ENCODE data around the gene ZSCAN26. TPM values are rescaled to one million over a fixed set of nuclear protein-coding genes. Genes with fewer than 3 reads are reported as not detected.

ZSCAN26 gene
- total RNA-seq, 1 donor from 2014 or later = 13.3 TPM

DNA sequence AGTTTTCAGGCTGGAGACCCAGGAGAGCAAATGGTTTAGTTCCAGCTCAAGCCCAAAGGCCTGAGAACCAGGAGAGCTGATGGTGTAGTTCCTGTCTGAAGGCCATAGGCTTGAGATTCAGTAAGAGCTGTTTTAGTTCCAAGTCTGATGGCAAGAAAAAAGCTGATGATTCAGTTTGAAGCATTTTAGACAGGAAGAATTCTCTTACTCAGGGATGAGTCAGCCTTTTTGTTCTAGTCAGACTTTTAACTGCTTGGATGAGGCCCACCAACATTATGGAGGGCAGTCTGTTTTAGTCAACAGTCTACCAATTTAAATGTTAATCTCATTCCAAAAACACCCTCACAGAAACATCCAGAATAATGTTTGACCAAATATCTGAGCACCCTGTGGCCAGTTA lies 2.5 kb downstream of the ZSCAN26 start:
- no peak overlapping the region for H3K27ac ChIP-seq (replicated peaks)
- H3K4me1 ChIP-seq = peaks cover 31% of the 10 kb centered on the region
- no peak overlapping the region for H3K4me3 ChIP-seq
- H3K9me3 ChIP-seq (replicated peaks) = no peaks in the 10 kb centered on the region
- no peak for DNase-seq
- intact Hi-C loops (cut with micrococcal nuclease) = no loop called here
- peaks cover 32% of the 10 kb centered on the region for H3K36me3 ChIP-seq
- no peaks in the 10 kb centered on the region for H3K27me3 ChIP-seq (ENCODE audit: low read depth)
- TF ChIP-seq, protein P1, sequence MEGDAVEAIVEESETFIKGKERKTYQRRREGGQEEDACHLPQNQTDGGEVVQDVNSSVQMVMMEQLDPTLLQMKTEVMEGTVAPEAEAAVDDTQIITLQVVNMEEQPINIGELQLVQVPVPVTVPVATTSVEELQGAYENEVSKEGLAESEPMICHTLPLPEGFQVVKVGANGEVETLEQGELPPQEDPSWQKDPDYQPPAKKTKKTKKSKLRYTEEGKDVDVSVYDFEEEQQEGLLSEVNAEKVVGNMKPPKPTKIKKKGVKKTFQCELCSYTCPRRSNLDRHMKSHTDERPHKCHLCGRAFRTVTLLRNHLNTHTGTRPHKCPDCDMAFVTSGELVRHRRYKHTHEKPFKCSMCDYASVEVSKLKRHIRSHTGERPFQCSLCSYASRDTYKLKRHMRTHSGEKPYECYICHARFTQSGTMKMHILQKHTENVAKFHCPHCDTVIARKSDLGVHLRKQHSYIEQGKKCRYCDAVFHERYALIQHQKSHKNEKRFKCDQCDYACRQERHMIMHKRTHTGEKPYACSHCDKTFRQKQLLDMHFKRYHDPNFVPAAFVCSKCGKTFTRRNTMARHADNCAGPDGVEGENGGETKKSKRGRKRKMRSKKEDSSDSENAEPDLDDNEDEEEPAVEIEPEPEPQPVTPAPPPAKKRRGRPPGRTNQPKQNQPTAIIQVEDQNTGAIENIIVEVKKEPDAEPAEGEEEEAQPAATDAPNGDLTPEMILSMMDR (IDR thresholded peaks at IDR 0.05; ENCODE audit: borderline replicate concordance) = no peak

DNA sequence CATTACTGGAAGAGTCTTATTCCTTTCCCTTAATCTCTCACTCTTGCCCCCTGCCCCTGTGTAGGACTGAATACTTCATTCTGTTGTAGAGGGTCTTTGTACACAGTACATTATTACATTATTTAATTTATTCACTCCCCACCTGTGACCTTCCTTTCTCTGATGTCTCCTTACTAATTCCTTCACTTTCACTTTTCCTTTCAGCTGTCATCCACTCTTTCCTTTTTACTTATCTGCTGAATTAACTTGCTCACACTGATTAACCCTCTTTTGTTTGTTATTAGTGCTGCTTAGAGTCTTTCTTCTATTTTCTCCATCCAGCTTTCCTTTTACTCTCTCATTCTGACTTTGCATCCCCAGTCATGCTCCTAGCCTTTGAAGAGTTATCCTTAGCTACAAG lies 7.9 kb downstream of the ZSCAN26 start:
- TF ChIP-seq, protein P1 (IDR thresholded peaks at IDR 0.05; ENCODE audit: borderline replicate concordance) = no peak
- Histone ChIP-seq H3K27me3 (ENCODE audit: low read depth) (no peaks in the 10 kb centered on the region), H3K4me1 (no peaks in the 10 kb centered on the region), H3K4me3 (no peak overlapping the region), H3K27ac (replicated peaks) (no peak overlapping the region), H3K36me3 (peaks cover 64% of the 10 kb centered on the region), H3K9me3 (replicated peaks) (no peaks in the 10 kb centered on the region)
- no peak for DNase-seq
- intact Hi-C loops (cut with micrococcal nuclease) = no loop called here

DNA sequence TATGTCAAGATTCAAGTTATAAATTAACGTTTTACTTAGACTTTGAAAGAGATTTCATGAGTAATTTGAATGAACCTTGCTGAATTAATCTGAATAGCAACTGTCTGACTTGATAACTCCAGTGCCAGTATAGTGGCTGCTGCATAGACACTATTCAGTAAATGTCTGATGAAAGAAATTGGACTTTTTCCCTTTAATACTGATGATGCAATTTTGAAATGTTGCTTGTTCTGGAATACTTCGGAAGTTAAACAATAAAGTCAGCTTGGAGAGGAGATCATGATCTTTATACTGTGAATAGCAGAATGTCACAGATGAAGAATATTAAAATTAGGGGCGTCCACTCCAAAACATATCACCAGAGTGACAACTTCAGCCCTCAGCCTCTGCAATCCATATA lies 10.8 kb downstream of the ZSCAN26 start:
- H3K4me1 ChIP-seq = peaks cover 21% of the 10 kb centered on the region
- intact Hi-C loops (cut with micrococcal nuclease) = no loop called here
- peaks cover 2% of the 10 kb centered on the region for H3K9me3 ChIP-seq (replicated peaks)
- TF ChIP-seq, protein P1 (IDR thresholded peaks at IDR 0.05; ENCODE audit: borderline replicate concordance) = no peak
- H3K36me3 ChIP-seq = peaks cover 49% of the 10 kb centered on the region
- no peak overlapping the region for H3K27ac ChIP-seq (replicated peaks)
- no peaks in the 10 kb centered on the region for H3K27me3 ChIP-seq (ENCODE audit: low read depth)
- DNase-seq = no peak
- no peak overlapping the region for H3K4me3 ChIP-seq

DNA sequence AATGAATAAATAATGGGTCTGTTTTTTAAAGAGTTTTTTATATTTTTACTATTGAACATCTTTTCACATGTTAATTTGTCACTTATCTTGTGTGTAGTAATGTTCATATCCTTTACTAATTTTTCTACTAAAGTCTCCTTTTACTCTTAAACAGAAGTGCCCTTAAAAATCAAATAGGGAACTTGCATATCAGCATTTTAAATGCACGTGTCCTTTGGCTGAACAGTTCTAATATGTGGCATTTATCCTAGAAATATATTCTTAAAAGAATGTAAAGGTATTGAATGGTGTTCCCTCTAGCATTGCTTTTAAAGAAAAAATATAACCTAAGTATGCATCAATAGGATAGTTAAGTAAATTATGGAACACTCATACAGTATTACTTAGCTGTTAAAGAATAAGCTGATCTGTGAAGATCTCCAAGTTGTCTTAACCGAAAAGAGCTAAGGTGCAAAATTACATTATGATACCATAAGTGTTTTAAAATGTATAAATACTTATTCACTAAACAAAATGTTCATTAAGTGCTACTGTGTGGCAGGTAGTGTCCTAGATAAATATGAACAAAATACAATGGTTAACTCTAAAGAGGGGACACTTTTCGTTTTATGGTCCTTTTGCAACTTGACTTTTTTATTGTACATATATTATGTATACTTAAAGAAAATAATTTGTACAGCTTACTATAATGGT lies 13.8 kb downstream of the ZSCAN26 start:
- TF ChIP-seq, protein P1 (IDR thresholded peaks at IDR 0.05; ENCODE audit: borderline replicate concordance) = no peak
- no peak for DNase-seq
- intact Hi-C loops (cut with micrococcal nuclease) = no loop called here
- Histone ChIP-seq H3K4me1 (peaks cover 21% of the 10 kb centered on the region), H3K9me3 (replicated peaks) (peaks cover 9% of the 10 kb centered on the region), H3K27ac (replicated peaks) (peak overlapping the region; percentile 67), H3K36me3 (peaks cover 37% of the 10 kb centered on the region), H3K27me3 (ENCODE audit: low read depth) (no peaks in the 10 kb centered on the region), H3K4me3 (peak overlapping the region; percentile 86)

DNA sequence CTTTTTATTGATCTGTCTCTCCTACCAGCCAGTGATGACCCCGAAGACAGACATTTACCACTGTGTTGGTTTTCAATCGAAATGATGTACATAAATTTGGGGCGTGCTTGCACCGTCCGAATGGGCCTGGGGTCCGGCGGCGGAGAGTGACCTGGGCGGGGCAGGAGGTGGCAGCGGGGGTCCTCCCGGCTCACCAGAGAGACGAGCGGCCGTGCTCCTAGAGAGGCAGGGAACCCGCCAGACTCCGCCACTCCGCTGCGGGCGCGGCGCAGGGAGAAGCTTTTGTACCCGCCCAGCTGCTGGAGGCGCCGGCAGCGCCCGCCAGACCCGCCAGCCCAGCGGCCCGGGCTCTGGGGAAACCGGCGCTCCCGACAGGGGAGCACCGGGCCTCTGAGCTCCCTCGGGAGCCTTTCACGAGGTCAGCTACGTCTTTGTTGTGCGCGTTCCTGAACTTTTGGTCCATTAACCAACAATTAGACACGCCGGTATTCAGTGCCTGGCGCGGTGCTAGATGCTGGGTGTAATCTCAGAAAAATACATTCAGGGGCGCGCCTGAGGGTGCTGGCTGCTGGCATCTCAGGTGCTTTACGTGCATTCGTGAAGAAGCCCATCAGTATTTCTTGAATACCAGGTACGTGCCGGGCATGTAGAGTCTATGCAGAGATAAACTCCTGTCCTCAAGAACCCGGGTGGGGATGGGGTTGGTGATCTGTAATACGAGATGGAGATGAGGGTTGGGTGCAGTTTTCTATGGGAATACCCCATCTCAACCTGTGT lies 14.5 kb downstream of the ZSCAN26 start, which contains the start of gene PGBD1:
Gene PGBD1, plus strand, starts transcription at position 285 of the 777 bp plus-strand sequence. CDS start 2,242 bp downstream, outside the sequence.
- peak; percentile 83 for DNase-seq
- intact Hi-C loops (cut with micrococcal nuclease) = no loop called here
- Histone ChIP-seq H3K27ac (replicated peaks) (peak within 1 kb of the TSS; percentile 67), H3K27me3 (ENCODE audit: low read depth) (no peaks in the 10 kb centered on the region), H3K4me3 (peak within 1 kb of the TSS; percentile 86), H3K9me3 (replicated peaks) (peaks cover 9% of the 10 kb centered on the region), H3K36me3 (peaks cover 37% of the 10 kb centered on the region), H3K4me1 (peaks cover 21% of the 10 kb centered on the region)
- TF ChIP-seq, protein P1 (IDR thresholded peaks at IDR 0.05; ENCODE audit: borderline replicate concordance) = no peak
